Hair follicle dermal papilla cell (primary cell): ENCODE measurements around the gene RGS4. TPM values are rescaled to one million over a fixed set of nuclear protein-coding genes. Genes with fewer than 3 reads are reported as not detected.

ENCODE experiments used
- total RNA-seq: library from RNA; depleted of rRNA; stranded (reverse); fragments of >200 nt; gene quantifications from 2 replicates; pipeline ENCODE4 v1.2.3, GENCODE V29; 2012

Gene RGS4
- total RNA-seq: 8.3 and 11.3 TPM in 2 replicates

GRCh38 chr1:163069142-163069541 is at the start of gene RGS4:
Gene RGS4, plus strand, starts transcription at chr1:163069361. Its CDS starts 124 bp downstream, at chr1:163069485.

Other genes with a start within 250 kb of the RGS4 start
- 0.16 and 0.49 TPM in 2 replicates for gene CCDC190, start 208.2 kb upstream of the RGS4 start, total RNA-seq
- gene RGS5, start 133.6 kb downstream of the RGS4 start, total RNA-seq: 6.7 and 20.9 TPM in 2 replicates